ENCODE results near the gene TBC1D22A.

The TBC1D22A gene

DNA sequence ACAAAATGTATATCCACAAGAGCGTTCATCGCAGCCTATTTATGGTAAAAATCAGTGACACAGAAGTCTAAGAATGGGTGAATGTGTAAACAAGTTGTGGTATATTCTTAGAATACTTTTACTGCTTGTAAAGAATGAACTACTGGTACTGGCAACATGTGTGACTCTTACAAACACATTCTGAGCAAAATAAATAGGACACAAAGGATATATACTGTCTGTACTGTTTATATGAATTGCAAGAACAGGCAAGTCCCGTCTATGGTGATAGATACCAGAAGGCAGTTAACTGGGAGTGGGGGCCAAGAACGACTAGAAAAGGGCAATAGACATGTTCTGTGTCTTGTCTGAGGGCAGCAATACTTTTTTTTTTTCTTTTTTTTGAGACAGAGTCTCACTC is 112.6 kb downstream of the TBC1D22A start:
- no peak for ATAC-seq
- TF ChIP-seq ARNTL (CRISPR knock-in tag; IDR thresholded peaks at IDR 0.05; ENCODE audit: borderline replicate concordance, low read depth) (no peak), CSDC2 (CRISPR knock-in tag; IDR thresholded peaks at IDR 0.05) (no peak), CREB5 (CRISPR knock-in tag; IDR thresholded peaks at IDR 0.05; ENCODE audit: low read depth) (no peak), PPARA (CRISPR knock-in tag; IDR thresholded peaks at IDR 0.05; ENCODE audit: borderline replicate concordance) (no peak), OSR1 (CRISPR knock-in tag; IDR thresholded peaks at IDR 0.05) (no peak), TOX (CRISPR knock-in tag; IDR thresholded peaks at IDR 0.05; ENCODE audit: borderline replicate concordance) (no peak), ZNF565 (CRISPR knock-in tag; conservative IDR thresholded peaks at IDR 0.05; ENCODE audit: low read depth) (no peak), PATZ1 (CRISPR knock-in tag; IDR thresholded peaks at IDR 0.05; ENCODE audit: borderline replicate concordance) (no peak), BACH2 (CRISPR knock-in tag; IDR thresholded peaks at IDR 0.05; ENCODE audit: borderline replicate concordance) (no peak)
- TF ChIP-seq, protein P1, sequence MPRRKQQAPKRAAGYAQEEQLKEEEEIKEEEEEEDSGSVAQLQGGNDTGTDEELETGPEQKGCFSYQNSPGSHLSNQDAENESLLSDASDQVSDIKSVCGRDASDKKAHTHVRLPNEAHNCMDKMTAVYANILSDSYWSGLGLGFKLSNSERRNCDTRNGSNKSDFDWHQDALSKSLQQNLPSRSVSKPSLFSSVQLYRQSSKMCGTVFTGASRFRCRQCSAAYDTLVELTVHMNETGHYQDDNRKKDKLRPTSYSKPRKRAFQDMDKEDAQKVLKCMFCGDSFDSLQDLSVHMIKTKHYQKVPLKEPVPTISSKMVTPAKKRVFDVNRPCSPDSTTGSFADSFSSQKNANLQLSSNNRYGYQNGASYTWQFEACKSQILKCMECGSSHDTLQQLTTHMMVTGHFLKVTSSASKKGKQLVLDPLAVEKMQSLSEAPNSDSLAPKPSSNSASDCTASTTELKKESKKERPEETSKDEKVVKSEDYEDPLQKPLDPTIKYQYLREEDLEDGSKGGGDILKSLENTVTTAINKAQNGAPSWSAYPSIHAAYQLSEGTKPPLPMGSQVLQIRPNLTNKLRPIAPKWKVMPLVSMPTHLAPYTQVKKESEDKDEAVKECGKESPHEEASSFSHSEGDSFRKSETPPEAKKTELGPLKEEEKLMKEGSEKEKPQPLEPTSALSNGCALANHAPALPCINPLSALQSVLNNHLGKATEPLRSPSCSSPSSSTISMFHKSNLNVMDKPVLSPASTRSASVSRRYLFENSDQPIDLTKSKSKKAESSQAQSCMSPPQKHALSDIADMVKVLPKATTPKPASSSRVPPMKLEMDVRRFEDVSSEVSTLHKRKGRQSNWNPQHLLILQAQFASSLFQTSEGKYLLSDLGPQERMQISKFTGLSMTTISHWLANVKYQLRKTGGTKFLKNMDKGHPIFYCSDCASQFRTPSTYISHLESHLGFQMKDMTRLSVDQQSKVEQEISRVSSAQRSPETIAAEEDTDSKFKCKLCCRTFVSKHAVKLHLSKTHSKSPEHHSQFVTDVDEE (CRISPR knock-in tag; IDR thresholded peaks at IDR 0.05): no peak

- no peak for TF ChIP-seq ZNF565 (CRISPR knock-in tag; conservative IDR thresholded peaks at IDR 0.05; ENCODE audit: low read depth)
- no peak for ATAC-seq
These were observed 114.0 kb downstream of the TBC1D22A start for GRCh38 chr22:46876357-46876934.

GRCh38 chr22:46878191-46878948 is 115.9 kb downstream of the TBC1D22A start:
- TF ChIP-seq, protein P1 (CRISPR knock-in tag; IDR thresholded peaks at IDR 0.05): no peak
- TF ChIP-seq ZNF8 (CRISPR knock-in tag; IDR thresholded peaks at IDR 0.05): no peak
- no peak for TF ChIP-seq PPARA (CRISPR knock-in tag; IDR thresholded peaks at IDR 0.05; ENCODE audit: borderline replicate concordance)
- no peak for TF ChIP-seq ZFP3 (CRISPR knock-in tag; IDR thresholded peaks at IDR 0.05)
- TF ChIP-seq ISL1 (CRISPR knock-in tag; IDR thresholded peaks at IDR 0.05): no peak
- TF ChIP-seq PATZ1 (CRISPR knock-in tag; IDR thresholded peaks at IDR 0.05; ENCODE audit: borderline replicate concordance): no peak
- TF ChIP-seq, protein P2, sequence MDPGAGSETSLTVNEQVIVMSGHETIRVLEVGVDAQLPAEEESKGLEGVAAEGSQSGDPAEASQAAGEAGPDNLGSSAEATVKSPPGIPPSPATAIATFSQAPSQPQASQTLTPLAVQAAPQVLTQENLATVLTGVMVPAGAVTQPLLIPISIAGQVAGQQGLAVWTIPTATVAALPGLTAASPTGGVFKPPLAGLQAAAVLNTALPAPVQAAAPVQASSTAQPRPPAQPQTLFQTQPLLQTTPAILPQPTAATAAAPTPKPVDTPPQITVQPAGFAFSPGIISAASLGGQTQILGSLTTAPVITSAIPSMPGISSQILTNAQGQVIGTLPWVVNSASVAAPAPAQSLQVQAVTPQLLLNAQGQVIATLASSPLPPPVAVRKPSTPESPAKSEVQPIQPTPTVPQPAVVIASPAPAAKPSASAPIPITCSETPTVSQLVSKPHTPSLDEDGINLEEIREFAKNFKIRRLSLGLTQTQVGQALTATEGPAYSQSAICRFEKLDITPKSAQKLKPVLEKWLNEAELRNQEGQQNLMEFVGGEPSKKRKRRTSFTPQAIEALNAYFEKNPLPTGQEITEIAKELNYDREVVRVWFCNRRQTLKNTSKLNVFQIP (CRISPR knock-in tag; IDR thresholded peaks at IDR 0.05; ENCODE audit: borderline replicate concordance, low read depth): no peak
- no peak for TF ChIP-seq ZC3H10 (CRISPR knock-in tag; IDR thresholded peaks at IDR 0.05)
- TF ChIP-seq RARB (CRISPR knock-in tag; IDR thresholded peaks at IDR 0.05): no peak
- no peak for TF ChIP-seq TCF4 (CRISPR knock-in tag; IDR thresholded peaks at IDR 0.05; ENCODE audit: borderline replicate concordance)
- ATAC-seq: no peak
